Measurements from ENCODE around the gene ARL10.
"Not testable (repeated sequence)": the region's sequence is repeated elsewhere in the genome, so short reads cannot be mapped to it uniquely, and the experiment has no call there.

The ARL10 gene

DNA sequence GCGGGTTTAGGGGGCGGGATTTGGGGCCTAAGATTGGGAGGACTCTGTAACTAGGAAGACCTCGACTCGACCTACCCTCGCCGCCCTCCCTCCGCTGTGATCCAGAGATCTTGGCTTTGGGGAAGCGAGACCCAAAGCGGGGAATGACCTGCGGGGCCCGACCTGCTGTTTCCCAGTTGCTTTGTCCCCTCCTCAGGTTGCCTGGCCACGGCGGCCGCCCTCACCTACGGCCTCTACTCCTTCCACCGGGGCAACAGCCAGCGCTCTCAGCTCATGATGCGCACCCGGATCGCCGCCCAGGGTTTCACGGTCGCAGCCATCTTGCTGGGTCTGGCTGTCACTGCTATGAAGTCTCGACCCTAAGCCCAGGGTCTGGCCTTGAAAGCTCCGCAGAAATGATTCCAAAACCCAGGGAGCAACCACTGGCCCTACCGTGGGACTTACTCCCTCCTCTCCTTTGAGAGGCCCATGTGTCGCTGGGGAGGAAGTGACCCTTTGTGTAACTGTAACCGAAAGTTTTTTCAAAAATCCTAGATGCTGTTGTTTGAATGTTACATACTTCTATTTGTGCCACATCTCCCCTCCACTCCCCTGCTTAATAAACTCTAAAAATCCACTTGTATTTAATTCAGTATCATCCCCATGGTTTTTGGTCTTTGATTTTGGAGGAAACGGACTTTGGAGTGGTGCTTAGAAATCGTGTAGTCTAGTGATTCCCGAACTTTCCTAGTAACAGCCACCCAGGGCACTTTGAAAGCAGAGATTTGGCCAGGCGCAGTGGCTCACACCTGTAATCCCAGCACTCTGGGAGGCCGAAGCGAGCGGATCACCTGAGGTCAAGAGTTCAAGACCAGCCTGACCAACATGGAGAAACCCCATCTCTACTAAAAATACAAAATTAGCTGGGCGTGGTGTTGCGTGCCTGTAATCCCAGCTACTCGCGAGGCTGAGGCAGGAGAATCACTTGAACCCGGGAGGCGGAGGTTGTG lies 24.1 kb downstream of the ARL10 start:
- peak; percentile 63 for DNase-seq

DNA sequence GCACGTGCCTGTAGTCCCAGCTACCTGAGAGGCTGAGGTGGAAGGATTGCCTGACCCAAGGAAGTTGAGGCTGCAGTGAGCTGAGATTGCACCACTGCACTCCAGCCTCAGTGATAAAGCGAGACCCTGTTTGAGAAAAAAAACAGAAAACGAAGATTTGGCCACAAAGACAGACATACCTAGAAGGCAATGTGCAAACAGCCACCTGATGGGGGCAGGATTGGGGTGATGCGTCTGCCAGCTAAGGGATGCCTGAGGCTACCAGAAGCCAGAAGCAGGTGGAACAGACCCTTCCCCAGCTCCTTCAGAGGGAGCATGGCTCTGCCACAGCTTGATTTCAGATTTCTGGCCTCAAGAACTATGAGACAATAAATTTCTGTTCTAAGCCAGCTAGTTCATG lies 26.2 kb downstream of the ARL10 start:
- DNase-seq = no peak

DNA sequence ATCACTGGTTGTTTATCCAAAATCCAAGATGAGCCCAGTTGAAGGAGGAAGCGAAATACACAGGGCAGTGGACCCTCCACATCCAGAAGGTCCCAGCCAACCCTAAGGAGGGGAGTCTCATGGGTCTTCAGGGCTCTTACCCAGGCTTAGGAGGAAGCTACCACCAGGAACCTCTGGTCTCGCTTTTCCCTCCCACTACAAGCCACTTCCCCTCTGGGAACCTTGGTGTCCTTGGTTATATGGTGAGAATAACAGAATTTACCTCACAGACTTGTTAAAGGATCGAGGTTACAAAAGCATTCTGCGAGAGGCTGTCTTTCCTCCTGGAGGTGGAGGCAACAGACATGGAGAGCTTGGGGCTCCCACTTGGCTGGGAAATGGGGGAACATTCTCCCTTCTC lies 26.7 kb downstream of the ARL10 start:
- DNase-seq = no peak

DNA sequence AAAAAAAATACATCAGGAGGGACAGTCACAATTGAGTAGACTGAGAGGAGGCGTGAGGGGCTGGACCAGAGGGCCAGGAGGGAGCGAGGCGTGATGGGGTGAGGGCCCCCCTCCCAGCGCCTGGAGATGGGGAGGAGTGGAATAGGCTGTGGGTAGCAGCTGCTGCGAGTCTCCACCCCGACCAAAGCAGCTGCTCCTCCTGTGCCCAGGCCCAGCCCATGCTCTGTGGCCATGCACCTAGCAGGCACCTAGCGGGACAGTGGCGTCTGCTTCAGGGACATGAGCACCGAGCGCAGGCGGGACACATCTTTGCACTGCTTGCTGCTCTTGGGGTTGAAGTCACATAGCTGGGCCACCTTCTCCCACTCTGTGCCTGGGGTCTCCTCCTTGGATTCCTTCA lies 27.2 kb downstream of the ARL10 start:
- DNase-seq = no peak

DNA sequence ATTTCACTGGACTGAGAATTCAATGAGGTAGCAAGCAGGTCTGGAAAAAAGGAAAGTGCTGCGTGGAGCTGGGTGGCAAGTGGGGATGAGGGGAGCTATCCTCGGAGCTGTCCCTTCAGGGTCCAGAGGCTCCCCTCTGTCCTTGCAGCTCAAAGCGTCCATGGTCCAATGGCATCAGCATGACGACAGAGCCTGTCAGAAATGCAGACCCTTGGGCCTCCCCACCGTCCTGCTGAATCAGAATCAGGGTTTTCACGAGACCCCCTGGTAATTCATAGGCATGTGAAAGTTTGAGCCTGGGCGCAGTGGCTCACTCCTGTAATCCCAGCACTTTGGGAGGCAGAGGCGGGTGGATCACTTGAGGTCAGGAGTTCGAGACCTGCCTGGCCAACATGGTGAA lies 28.8 kb downstream of the ARL10 start:
- DNase-seq = no peak

DNA sequence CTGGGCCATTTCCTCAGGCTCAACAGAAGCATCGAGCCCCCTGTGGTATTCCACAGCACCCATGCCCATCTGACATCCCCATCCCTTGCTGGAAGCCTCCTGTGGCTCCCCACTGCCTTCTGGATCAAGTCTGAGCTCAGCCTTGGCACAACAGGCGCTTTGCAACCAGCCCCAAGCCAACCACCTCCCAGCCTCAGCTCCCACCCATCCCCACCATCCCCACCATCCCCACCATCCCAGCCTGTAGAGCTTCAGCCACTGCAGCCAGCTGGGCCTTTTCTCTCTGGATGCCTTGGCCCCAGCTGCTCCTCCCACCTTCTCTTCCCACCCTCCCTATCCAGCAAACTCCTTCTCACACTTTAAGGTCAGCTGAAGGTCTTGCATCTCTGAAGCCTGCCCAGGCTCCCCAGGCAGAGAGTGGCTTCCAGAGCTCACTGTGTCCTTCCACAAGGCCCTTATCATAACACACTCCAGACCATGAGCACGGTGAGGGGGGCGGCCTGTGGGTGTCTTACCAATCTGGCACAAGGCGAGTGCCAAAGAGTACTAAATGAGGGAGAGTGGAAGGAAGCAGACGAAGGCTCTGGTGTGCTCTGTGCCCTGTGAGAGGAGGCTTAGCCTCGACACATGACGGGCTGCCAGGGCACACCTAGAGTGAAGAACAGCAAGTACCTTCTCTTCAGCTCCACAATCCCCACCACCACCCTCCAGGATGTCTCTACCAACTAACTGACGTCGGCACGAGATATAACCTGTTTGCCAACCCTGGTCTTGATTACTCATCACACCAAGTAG lies 29.8 kb downstream of the ARL10 start:
- no peak for DNase-seq

DNA sequence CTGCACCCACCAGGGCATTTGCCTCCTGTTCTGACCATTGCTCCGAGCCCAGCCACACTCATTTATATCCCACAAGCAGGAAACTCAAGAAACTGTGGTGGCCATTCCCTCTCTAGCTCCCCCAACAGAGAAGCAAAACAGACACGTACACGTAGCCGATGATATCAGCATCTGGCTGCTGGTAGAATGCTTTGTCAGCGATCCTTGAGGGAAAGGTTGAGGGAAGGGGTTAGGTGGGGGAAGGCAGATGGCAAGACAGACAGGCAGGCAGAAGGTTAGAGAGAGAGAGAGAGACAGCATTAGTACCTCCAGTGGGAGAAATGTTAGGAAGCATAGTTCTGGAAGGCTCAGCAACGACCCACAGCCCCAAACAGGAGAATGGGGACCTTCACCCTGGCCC lies 31.0 kb downstream of the ARL10 start:
- DNase-seq = peak; percentile 47

DNA sequence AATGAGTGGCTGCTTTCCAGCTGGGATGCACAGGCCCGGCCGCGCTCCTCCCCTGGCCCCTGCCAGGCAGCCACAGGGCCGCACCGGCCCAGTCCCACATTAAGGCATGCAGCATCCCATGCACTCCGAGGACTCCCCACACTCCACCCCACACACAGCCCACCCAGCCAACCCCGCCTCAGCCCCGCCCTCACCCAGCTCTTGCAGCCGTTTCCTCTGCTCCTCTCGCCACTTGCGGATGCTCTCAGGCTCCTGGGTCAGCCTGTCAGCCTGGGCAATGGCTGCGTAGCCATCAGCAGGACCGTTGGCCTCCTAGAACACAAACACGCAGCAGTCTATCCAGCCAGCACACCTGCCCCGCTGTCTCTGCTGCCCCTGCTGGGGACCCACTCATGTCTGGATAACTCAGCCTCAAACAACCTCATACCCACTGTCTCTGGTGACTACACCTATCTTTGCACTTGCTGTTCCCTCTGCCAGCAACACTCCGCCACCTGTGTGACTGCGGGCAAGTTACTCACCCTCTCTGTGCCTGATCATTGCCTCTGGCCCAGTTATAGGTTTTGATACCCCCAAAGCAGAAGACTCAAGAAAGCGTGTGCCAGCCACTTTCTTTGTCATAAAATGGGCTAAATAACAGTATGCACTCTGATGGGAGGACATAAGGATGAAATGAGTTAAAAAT lies 32.6 kb downstream of the ARL10 start:
- no peak for DNase-seq

DNA sequence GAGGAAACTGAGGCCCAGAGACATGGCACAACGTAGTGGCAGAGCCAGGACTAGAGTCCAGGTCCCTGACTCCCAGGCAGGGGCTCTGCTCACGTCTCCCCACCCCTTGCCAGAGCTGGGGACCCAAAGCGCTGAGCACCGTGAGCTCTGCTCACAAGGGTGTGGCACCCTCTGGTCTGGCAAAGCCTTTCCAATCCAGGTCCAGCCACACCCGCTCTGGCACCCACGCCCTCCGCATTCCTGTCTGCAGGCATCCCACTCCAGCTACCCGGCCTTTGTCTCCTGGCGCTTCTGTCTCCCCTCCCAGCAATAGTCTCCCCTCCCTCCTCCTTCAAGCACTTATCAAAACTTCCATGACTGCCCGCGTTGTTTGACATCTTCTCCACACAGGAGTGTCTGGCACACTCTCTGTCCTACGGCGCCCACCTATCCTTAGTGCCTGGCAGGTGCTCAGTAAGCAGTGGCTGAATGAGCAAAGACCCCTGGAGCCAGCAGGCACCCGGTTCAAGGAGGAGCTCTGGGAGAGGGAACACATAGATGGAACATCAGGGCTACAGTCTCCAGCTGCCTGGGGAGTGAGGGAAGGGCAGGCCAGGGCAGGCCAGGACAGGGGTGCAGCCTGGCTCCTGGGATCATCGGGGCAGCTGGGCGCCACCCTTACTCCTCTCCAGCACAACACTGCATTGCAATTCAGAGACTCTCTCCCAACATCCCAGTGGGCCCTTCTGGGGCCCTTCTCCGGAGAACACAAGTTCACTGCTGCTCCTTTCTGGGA lies 35.3 kb downstream of the ARL10 start:
- peak; percentile 32 for DNase-seq

DNA sequence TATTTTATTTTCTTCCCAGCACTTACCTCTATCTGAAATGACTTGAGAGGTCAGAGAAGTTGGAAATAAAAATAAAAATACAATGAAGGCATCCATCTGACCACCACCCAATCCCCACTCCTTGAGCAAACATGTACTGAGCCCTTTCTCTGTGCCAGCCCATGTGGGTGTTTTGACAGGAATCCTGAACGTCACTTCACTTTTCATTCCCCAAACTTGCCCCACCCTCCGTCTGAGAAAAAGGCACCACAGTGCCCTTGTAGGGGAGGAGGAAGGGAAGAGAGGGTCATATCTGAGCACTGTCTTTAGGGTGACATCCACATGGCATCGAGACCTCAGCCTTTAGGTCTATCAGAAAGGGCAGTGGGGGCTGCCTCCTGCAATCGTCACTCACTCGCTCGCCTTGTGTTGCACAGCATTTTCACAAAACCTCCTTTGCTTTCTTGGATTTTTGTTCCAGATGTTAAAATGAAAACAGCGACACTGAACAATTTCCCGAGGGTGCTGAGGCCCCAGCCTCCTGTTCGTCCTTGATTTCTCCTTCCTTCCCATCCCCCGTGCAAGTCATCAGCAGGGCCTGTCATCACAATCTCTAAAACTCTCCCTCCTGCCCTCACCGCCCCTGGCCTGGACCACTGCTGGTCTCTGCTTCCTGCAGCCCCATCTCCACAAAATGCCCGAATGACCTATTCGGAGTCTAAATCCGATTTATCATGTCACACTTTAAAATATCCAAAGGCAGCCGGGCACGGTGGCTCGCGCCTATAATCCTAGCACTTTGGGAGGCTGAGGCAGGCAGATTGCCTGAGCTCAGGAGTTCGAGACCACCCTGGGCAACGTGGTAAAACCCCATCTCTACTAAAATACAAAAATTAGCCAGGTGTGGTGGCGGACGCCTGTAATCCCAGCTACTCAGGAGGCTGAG lies 36.3 kb downstream of the ARL10 start:
- no peak for DNase-seq

DNA sequence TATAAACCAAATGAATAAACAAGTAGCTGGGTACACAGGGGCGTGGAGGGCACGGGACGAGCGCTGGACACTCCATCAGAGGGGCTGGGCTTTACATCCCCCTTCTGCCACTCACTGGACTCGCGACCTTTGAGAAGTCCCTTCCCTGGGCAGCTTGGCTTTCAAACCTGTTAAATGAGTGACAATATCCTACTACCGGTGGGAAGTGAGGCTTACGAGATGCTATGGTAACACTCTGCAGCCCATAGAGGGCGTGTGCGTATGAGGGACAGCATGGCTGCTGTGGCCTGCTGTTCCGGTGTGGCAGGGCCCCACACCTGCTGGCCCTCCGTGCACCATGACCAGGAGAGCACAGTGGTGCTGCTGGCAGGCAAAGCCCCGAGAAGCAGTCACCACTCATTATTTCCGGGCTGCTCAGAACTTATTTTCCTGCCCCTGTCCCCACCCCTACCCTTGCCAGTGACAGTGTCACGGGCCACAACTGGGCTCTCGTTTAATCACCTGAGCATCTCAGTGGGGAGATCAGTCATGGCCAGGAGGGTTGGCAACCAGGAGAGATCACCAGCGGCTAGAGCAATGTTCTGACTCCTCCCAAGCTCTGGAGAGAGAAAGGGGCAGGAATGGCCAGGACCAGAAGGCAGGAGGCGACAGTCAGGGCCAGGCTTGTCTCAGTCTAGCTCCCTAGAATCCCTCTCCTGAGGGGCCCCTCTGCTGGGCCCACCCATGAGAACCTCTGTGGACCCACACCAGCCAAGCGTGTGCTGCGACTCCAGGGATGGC lies 40.6 kb downstream of the ARL10 start:
- DNase-seq = no peak

DNA sequence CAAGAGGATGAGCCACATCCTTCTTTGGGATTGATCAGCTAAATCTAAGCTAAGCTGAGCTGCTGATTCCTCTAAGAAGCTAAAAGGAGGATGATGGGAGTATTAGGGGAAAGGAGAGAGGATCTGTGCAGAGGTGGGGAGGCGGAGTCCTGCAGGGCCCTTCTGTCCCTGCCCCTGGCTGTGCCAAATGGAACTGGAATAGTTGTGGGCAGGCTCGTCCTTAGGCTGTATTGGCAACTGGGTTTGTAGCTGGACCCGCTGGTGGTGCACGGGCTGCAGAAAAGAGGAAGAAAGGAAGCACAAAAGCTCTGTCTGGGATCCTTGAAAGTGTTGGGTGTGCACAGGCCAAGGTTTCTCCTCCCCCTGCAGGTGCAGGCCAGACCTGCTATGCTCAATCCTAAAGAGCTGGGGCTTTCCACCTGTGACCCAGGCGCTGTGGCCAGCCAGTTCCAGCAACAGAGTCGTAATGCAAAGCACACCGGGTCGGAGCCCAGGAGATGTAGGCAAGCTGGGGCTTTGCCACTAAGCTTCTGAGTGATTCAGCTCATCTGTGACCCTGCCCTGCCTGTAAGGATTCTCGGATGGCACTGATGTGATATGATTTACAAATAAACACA lies 41.3 kb downstream of the ARL10 start:
- no peak for DNase-seq

DNA sequence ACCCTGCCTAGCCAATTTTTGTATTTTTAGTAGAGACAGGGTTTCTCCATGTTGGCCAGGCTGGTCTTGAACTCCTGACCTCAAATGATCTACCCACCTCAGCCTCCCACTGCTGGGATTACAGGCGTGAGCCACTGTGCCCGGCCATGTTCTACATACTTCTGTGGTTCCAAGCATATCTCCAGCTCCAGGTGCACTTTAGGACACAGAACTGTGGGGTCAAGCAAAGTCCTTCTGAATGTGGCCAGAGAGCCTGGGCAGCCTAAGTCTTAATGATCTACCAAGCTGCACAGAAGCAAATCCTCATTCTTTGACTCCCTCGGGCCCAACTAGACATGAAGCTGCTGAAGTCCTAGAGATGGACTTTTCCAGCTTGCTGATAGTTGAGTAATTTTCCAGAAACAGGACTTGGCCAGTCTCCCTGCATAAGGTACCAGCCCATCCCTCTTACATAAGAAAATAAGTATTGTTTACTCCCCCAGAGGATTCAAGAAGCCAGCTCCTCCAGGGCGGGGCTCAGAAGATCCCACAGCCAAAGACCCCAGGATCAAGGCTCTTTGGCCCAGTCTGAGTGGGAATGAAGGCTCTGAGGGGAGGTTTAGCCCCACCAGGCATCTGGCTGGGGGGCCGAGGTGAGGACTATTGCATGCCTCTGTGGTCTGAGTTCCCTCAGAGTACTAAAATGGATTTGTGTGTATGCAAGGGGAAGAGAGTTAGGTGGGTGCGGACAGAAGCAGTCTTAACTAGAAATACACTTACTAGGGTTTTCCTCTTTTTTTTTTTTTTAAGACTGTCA lies 42.4 kb downstream of the ARL10 start:
- no peak for DNase-seq

DNA sequence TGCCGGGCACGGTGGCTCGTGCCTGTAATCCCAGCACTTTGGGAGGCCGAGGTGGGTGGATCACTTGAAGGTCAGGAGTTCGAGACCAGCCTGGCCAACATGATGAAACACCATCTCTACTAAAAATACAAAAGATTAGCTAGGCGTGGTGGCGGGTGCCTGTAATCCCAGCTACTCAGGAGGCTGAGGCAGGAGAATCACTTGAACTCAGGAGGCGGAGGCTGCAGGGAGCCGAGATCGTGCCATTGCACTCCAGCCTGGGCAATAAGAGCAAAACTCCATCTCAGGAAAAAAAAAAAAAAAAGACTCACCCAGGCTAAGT lies 42.9 kb downstream of the ARL10 start:
- not testable (repeated sequence) for DNase-seq

DNA sequence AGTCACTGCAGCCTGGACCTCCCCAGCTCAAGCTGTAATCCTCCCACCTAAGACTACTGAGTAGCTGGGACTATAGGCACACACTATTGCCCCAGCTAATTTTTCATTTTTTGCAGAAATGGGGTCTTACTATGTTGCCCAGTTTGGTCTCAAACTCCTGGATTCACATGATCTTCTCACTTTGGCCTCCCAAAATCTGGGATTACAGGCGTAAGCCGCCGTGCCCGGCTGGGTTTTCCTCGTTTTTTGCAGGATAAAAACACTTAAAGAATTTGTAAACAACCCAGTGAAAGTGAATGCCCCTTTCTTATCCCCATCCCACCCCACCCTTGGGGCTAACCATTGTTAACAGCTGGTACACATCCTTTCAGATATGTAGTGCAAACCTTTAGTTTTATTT lies 43.3 kb downstream of the ARL10 start:
- DNase-seq = no peak

DNA sequence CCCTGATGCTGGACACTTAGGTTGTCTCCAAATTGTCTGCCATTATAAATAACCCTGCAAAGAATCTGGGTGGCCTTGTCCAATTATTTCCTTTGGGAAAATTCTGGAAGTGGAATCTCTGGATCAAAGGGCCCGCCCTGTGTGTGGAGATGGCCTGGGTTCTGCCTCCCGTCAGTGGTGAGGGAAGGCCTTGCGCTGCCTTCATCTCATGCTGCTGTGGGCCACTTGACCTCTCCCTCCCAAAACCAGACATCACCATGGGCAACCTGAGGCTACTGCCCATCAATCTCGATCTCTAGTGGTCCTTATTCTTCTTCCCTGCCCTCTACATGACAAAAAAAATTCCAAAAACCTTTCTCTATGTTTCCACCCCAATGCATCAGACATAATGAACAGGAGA lies 44.5 kb downstream of the ARL10 start:
- no peak for DNase-seq

DNA sequence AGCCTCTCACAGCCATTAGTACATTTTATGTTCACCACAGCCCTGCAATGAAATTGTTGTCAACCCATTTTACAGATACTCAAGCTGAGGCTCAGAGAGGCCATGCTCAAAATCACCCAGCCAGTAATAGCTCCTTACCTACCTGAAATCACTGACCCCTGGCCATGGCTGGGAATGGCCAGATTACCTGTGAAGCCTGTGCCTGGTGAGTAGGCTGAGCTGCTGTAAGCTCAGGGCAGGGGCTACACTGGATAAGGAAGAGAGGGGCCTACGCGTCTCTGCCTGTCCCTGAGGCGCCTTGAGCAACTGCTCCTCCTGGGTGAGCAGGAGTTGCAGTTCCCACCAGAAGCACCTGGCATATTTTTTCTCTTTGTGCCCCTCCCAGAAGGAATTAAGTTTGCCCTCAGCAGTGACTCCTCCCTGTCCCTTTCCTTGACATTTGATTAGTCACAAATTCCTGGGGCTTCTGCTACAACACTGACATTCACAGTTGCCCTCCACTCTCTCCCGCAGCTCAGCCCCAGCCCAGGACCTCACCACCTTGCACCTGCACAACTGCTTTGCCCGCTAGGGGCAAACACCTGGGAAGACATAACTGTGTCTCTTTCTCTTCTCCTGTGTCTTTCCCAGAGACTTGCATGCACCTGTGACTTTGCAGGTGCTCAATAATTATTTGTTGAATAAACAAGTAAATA lies 45.3 kb downstream of the ARL10 start:
- no peak for DNase-seq

DNA sequence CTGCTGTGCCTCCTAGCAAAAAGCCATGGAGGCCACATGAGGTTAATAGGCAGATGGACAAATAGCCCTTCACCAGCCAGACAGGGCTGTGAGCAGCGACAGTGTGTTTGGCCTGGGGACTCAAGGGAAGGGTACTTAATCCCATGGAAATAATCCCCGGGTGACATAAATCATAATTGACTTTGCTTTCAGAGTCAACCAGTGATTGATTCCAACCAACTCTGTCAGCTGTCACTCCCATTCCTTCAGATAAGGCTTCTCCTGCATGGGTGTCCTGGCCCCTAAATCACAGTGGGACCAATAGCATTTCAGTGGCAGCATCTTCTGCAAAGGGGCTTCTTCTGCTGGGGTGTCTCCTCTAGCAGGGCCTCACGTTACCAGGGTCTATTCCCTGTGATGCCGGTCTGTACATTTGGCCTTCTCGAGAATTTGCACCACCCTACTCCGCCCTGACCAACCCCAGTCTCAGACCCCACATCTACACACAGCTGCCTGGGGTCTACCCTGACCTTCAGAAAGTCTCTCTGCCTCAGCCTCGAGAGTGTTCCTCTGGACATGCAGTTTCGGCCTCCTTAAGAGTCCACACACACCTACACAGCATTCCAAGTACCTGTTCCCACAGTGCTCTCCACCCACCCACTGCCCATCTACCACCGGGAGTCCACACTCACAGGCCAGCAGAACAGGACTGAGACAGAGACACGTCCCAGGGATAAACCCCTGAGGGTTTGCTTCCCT lies 47.4 kb downstream of the ARL10 start:
- DNase-seq = no peak

Data from NCI-H2171 treated with DMSO at 0.1 percent for 48 hours (cell line).